ENCODE results near the gene LRRC36.

Gene LRRC36

GRCh38 chr16:67423015-67423414 is 96.4 kb downstream of the LRRC36 start:
- FAIRE-seq (no peak), DNase-seq (ENCODE audit: low spot score) (no peak)

GRCh38 chr16:67423611-67424260 is 97.1 kb downstream of the LRRC36 start:
- FAIRE-seq (no peak), DNase-seq (ENCODE audit: low spot score) (no peak)

GRCh38 chr16:67424261-67424615 is 97.6 kb downstream of the LRRC36 start:
- DNase-seq (ENCODE audit: low spot score) (no peak), FAIRE-seq (no peak)

GRCh38 chr16:67425061-67425460 is 98.4 kb downstream of the LRRC36 start:
- FAIRE-seq: no peak
- DNase-seq (ENCODE audit: low spot score): no peak

- DNase-seq (ENCODE audit: low spot score): no peak
- FAIRE-seq: no peak
These were observed 99.0 kb downstream of the LRRC36 start for GRCh38 chr16:67425580-67425979.

GRCh38 chr16:67426022-67426421 is 99.4 kb downstream of the LRRC36 start:
- FAIRE-seq: no peak

GRCh38 chr16:67426950-67427349 is 100.3 kb downstream of the LRRC36 start:
- DNase-seq (ENCODE audit: low spot score): no peak
- no peak for FAIRE-seq

More at GRCh38 chr16:67426022-67426421, 99.4 kb downstream of the LRRC36 start:
- DNase-seq (ENCODE audit: low spot score): no peak

GRCh38 chr16:67428146-67428731 is 101.6 kb downstream of the LRRC36 start:
- DNase-seq (ENCODE audit: low spot score) (peak; percentile 74), FAIRE-seq (no peak)

GRCh38 chr16:67429053-67429798 is 102.6 kb downstream of the LRRC36 start:
- no peak for DNase-seq (ENCODE audit: low spot score)
- FAIRE-seq: no peak

GRCh38 chr16:67429799-67430503 is 103.3 kb downstream of the LRRC36 start:
- no peak for FAIRE-seq

GRCh38 chr16:67430504-67430976 is 103.9 kb downstream of the LRRC36 start:
- no peak for FAIRE-seq

More at GRCh38 chr16:67429799-67430503, 103.3 kb downstream of the LRRC36 start:
- DNase-seq (ENCODE audit: low spot score): no peak

GRCh38 chr16:67430977-67431774 is 104.6 kb downstream of the LRRC36 start, which contains the start of gene HSD11B2:
Gene HSD11B2, plus strand, starts transcription at chr16:67431121. Its CDS starts 128 bp downstream, at chr16:67431249.
- FAIRE-seq (no peak), DNase-seq (ENCODE audit: low spot score) (peak; percentile 89)

More at GRCh38 chr16:67430504-67430976, 103.9 kb downstream of the LRRC36 start:
- DNase-seq (ENCODE audit: low spot score): no peak

GRCh38 chr16:67431775-67432505 is 105.3 kb downstream of the LRRC36 start:
- no peak for DNase-seq (ENCODE audit: low spot score)

GRCh38 chr16:67432506-67432890 is 105.9 kb downstream of the LRRC36 start:
- DNase-seq (ENCODE audit: low spot score) (no peak), FAIRE-seq (no peak)

More at GRCh38 chr16:67431775-67432505, 105.3 kb downstream of the LRRC36 start:
- no peak for FAIRE-seq

- no peak for FAIRE-seq
- no peak for DNase-seq (ENCODE audit: low spot score)
These were observed 106.6 kb downstream of the LRRC36 start for GRCh38 chr16:67433131-67433719.
